HG02870 (cell line): ENCODE measurements around the gene SPATS2L.
A peak's percentile ranks its signal among the peaks of the same experiment; 100 is the strongest.

ENCODE experiments used
- ATAC-seq: cut with Tn5 transposase; IDR thresholded peaks from one replicate; pipeline ENCODE4 v1.9.1; 2021; ENCODE audit warnings: mild to moderate bottlenecking, moderate library complexity; ENCODE audit not compliant: unreplicated experiment

SPATS2L gene

DNA sequence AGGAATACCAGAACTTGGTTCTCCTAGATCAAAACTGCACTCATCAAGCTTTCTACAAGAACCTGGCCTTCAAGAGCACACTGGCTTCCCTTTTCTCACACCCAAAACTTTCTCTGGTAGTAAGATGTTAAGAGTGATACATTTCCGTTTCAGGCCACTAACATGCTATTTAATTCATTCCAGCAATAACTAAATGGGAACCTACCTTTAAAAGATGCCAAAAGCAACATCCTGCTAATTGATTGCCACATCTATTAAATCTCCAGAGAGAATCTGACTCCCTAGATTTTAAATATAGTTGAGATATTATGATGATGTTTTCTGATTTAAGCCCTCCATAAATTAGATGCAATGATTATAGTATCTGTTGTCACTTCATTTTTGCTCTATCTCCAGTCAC lies 131.8 kb downstream of the SPATS2L start:
- no peak for ATAC-seq

DNA sequence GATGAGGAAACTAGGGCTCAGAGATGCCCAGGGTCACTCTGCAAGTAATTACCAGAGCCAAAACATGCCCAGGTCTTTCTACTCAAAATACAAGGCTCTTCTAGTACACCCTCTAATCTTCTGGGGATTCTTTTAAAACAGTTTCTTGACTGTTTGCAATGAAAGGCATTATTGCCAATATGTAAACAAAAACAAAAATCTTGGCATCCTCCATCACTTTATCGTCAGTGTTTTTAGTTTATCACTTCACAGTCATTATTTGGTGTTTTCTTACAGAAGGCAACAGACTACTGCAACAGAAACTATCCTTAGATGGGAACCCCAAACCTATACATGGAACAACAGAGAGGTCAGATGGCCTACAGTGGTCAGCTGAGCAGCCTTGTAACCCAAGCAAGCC lies 132.4 kb downstream of the SPATS2L start:
- ATAC-seq = no peak

DNA sequence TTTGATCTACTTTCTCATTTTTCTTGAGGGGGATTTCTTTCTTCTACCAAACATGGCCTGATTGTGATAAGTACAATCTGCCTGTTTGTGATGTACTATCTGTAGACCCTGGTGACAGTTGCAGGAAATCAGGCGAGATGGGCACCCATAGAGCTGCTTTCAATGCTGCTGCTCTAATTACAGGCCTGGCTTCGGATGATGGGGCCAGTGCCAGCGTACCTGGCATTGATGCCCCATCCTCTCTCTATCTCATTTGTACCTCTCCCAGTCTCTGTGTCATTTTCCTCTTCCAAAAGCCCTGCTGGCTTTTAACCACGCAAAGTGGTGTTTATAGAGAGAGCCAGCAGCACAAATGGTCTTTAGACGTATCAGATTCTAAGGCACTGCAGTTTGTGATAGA lies 133.5 kb downstream of the SPATS2L start:
- ATAC-seq = no peak

DNA sequence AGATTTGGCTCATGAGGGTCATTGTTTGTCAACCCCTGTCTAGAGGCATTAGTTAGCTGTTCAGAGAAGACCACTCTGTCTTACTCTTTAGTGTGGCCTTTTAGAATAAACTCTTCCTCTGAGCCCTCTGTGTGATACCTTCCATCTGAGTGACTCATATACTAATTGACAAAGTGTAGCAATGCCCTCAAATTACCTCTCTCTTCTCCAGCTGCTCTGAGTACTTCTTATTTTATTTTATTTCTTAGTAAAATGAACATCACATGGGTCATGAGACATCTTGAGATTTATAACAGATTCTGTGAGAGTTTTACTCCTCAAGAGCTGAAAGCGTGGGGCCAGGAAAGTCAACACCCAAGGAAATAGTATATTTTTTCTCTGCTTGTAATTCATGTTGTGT lies 136.0 kb downstream of the SPATS2L start:
- no peak for ATAC-seq

DNA sequence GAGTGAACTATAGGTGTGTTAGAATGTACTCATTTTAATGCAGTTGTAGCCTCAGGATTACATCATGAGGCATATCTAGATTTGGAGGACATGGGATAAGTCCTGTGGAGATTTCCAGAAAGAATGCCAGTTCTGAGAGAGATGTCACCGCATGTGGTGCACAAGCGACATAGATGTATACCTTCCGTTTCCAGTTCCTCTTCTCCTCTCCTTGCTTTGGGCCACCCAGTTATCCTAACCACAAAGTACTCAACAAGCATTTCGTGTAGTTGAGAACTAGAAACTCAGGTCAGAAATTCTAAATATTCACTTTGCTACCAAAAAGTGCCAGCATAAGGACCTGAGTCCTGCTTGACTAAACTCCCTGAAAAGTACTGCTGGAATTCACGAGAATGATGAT lies 136.9 kb downstream of the SPATS2L start:
- ATAC-seq = no peak

DNA sequence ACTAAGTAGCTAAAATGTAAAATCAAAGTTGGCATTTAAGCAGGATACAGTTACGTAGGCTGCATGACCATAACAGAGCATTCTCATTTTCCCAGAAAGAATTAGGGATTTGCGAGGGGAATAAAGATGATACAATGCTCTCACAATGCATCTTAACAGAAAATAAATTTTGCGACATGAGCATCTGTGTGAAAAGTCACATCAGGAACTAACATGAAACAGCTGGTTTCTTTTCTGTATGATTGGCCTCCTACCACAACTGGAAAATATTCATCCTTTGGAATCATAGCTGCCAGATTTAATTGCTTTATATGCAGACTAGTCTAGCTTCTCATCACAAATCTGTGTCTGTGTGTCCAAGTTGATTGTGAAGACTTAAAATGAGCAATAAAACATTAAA lies 137.4 kb downstream of the SPATS2L start:
- ATAC-seq = no peak

DNA sequence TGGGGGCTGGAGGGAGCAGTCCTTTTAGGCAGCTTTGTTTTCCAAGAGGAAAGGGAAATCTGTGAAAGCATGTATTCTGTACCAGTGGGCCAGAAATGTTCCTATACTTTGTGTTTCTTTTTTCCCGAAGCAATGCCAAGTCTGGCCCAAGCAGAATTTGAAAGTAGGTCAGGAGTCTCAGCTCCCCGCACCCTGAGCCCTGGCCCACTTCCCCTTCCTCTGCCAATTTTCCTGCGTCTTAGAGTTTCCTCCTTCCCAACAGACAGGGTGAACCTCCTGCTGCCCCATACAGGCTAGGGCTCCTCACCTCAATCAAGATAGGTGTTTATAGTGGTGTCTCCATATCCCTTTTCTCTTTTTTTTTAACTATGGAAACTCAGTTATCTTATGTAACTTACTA lies 138.0 kb downstream of the SPATS2L start:
- ATAC-seq = no peak

DNA sequence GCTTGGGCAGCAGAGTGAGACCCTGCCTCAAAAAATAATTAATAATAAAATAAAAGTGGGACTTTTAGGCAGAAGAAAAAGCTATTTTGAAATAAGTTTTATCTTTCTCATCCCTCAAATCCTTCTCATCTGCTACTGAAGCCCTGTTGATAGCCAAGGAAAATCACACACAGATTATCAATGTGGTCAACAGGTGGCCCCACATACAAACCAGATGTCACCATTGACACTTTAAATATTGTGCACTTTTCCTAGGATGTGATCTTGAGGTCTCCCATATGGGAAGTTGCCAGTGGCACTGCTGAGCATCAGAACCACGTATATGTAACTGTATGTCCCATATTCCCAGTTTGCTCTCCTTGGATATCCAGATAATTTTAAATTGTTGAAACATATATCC lies 138.8 kb downstream of the SPATS2L start:
- no peak for ATAC-seq

DNA sequence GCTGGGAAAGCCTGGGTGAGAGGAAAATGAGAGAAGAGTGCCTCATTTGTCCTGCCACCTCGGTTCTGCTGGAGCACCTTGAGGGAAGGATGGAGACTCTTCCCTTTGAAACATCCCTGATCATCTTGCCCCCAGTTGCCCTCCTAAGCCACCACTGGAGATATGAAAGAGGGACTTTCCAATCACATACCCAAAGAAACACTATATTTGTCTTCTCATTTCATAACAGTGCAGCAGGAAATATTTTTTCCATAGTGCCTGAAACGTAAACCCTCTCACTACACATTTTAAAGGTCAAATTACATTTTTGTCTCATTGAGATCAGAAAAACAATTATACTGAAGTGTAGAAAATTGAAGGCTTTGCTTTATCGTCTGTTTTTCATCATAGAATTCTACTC lies 140.1 kb downstream of the SPATS2L start:
- no peak for ATAC-seq

DNA sequence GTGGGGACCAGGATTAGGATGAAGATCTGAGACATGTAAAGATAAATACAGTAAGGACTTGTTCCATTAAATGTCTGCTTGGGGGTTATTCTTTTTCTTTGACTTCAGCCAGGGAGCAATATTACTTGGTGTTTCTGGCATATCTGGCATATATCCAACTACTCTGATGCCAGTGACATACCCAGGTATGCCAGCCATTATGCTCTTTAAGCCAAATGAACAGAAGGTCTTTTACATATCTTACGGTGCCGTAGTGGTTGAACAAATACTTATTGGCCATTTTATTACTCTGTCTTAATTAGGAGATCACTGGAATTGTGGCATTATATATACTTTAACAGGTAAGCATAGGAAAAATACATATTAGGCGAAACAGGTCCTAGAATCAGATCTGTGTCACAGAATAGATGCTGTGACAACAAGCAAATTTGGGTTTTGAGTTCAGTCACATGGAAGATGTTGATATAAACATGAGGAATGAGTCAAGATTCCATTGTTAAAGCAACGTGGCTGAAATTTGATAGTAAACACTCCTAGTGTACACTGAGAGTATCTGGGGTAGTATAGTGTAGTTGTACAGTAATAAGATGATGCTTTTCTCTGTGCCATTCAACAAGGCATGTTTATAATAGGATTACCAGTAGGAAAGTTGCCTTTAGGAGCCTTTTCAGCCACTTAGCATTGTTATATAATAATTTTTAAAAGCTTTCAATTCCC lies 140.8 kb downstream of the SPATS2L start:
- ATAC-seq = no peak

DNA sequence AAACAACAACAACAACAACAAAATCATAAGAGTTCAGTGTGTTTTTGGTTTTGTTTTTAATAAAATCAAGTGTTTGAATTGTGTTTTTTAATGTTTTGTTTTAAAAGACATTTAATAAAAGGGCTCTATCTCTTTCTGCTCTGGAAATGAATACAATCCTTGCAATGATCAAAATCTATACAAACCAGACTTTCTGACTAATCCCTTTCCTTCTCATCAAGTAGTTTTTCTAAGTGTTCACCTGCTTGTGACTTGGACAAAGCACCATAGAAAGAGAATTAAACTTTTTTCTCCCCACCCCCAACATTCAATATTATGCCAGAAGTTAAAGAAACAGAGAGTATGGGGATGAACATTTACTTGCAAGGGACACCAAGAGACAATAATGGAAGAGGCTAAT lies 142.0 kb downstream of the SPATS2L start:
- ATAC-seq = no peak

DNA sequence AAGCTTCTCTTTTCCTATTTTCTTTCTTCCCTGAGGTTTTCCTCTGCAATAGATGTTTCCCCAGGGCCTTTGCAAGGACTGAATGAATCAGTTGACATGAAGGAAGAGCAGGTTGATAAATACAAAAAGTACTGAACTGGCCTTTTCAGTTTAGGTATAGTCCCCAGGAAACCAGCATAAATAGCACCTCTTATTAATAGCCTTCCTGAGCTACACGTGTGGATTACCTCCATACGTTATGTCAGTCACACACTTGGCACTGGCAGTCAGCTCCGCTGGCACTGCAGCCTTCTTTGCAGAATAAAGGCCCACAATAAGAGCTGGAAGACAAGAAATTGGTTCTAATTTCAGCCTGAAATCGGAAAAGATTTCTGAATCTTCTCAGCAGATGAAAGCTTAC lies 142.7 kb downstream of the SPATS2L start:
- ATAC-seq = no peak

DNA sequence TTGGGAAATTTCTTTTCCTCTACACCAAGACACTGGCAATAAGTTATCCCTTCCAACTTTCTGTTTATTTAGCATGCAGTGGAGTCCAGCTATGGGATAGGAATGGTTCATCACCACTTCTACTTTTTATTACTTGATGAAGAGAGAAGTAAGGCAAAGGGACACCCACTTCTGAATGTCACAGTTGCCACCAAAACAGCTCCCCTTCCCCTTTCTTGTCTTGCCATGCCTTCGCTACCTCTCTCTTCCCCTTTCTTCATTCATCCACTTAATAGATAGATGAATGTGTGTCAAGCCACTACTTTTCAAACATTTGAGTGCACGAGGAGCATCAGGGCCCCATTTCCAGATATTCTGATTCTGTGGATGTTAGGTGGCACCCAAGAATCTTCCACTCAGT lies 143.8 kb downstream of the SPATS2L start:
- no peak for ATAC-seq

DNA sequence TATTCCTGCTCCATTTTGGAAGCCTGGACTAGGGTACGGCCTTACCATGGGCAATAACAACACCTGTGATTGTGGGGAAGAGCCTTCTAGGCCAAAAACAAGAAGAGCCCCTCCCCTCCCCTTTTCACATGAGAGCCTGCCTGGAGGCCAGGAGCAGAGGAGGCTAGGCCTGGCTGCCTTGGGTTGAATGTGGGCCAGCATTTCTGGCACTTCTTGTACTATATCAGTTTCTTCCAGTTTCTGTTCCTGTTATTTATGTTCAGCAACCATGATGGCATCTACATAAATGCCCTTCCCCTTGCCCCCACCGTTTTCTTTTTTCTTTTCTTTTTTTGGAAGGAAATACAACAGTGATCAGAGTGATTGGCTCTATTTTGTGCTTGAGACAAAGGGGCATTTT lies 145.0 kb downstream of the SPATS2L start:
- ATAC-seq = no peak

DNA sequence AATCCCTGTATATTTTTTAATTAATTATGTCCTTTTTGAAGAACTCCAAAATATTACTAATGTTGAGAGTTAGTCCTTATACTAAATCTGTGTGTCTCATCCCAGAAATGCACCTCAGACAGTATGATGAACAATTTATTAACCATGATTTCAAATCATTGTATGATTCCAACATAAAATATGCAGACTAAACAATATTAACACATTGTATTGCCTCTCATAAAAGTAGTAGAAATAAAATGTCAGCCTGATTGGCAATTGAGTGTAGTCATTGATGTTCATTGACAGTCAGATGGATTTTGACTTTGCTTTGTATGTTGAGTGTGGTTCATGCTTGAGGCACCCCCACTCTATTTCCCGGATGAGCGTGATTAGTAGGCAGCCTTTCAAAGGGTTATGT lies 145.9 kb downstream of the SPATS2L start:
- ATAC-seq = no peak

DNA sequence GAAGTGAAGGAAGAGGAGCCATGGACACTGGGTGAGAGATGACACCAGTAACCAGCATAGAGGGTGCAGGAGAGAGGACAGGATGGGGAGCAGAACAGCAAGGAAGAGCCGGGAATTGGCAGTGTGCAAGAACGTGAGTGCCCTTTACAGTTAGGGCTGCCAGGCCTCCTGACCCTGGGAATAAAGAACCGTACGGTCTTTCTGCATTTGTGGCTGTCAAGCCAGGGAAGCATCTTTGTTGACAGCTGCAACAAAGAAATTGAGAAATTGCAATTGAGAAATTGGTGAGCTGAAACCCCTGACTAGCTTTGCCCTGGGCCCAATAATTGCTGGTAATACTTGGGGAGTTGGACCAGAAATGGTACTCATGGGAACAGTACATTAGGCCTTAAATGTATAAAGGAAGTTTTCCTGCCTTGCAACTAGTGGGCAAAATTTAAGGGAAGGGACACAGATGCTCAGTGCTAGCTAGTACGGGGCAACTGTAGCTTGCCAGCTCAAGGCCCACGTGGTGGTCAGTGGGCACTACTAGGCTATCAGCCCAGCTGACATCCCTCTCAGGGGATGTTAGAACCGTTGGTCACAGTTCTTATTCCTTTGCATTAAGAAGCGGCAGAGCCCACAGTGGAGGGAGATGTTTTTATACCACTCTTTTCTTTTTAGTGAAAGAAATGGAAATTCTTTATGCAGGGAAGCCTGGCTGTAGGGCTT lies 146.8 kb downstream of the SPATS2L start:
- ATAC-seq = no peak

DNA sequence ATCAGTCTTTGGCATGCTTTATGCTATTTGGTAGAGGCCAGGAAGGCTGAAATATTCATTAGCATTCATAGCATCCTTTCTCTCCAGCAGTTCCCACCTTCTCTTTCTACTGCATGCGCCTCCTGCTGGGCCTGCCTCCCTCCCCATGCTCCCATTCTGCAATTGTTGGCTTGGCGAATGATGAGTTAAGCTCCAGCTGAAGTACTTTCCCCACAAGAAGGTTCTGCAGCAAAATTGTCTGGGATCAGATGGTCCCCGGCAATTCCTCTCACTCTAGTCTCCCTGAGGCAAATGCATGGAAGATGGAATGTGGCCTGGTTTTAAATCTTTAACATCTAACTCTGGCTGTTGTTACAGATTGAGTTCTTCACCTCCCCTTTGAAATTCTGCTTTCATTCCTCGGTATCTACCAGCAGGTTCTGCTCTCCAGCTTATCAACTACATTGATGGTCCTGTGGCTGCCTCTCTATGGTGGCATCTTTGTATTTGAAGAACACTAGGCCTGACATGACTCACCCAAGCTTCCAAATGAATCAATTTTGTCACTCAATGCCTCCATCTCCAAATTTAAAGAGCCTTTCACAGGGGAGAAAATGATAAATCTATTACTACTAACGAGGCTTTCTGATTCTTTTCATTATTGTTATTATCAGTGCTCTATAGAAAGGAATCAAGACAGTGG lies 147.5 kb downstream of the SPATS2L start:
- ATAC-seq = no peak

DNA sequence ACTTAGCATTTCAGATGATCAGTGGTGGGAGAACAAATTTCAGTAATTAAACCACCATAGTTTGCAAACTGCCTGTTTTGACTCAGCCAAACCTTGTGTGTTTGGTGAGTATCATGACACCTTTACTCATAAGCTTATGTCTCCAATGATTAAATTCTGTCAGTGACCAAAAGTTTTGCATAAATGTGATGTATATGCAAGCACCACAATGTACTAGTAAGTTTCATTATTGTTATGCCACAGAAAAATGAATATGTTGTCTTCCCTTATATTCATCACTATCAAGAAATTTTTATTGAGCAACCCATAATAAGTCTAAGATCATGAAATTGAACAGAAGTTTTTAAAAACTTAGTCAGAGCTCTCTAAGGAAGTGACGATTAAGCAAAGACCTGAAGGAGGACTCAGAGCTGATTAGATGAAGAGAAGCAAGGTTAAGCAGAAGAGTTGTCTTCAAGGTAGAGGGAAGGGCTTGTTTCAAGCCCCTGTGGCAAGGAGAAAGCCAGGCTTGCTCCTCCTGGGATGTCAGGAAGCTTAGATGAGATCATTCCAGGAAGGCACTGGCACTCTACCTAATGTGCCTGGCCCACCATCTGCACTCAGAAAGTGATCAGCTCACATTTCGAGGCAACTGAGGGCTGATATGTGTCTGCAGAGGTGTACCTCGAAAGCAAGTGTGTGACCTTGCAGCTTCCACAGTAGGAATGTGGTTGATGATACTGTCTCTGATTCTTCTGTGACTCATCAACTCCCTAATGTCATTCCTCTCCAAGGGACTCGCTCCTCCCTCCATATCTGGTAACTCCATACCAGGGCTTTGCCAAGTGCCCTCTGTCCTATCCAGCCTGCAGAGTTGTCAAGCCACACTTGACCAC lies 148.7 kb downstream of the SPATS2L start:
- ATAC-seq = peak; percentile 96

DNA sequence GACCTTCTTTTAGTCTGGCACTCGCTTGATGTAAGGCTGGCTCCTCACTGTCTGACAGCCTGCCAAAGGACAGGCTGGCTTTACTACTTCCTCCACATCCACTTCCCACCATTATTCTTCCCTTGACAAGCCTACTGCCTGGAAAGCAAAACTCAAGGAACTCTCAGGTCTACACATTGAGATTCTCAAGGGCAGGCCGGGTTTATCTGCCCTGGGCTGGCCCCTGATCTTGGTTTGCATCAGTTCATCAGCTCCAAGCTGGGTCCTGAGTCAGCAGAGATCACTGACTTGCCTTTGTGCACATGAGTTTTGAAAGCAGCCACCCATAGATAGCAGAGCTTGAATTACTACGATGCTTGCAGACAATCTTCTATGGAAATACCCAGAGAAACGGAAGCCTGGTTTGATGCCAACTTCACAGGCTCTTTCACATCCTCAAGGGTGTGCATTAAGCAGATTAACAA lies 149.5 kb downstream of the SPATS2L start:
- ATAC-seq = no peak

DNA sequence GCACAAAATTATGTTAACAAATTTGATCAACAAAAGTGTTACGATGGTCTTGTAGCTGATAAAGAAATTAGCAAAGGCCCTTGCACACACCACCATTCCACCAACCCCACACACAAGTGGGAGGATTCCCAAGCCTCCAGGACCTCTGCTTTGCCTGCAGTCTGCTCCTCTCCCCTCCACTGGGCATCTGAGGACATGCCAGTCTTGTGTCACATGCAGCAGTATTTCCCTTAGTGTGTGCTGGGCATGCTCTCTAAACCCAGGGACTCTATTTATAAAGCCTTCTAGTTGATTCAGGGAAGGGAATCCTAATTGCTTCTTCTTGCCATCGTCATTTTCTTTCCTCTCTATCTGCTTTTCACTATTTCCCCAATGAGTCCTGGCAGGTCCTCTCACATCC lies 150.1 kb downstream of the SPATS2L start:
- ATAC-seq = no peak

DNA sequence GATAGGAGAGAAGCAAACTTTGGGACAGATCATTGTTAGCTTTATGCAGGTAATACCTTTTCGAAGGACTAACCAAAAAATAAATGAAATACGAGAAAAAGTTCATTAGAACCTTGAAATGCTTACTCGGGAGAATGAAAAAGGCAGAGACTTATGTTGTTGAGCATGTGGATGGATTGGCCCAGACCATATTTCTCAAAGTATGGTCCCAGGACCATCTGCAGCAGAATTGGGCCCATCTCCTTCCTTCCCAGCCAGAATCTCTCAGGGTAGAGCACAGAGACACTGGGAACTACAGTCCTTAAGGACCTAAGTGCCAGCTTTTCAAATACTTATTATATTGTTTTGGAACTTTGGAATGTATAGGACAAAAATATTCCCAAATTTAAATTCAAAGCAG lies 152.6 kb downstream of the SPATS2L start:
- no peak for ATAC-seq
